Smooth muscle cell (in vitro differentiated cells): ENCODE measurements around the gene DNAJA2. TPM values are rescaled to one million over a fixed set of nuclear protein-coding genes. Genes with fewer than 3 reads are reported as not detected.

Source experiments
- DNase-seq: peaks from one replicate; lab custom pipeline; 2025; ENCODE audit not compliant: unreplicated experiment; lab: John Stamatoyannopoulos, UW
- H2AFZ ChIP-seq: fragments of 200-600 bp; sonication (generic); 2 replicates; pipeline ENCODE4 v1.6.0; 2016; ENCODE audit warnings: antibody characterized with exemption, low read depth, mild to moderate bottlenecking
- H3F3A ChIP-seq: fragments of 200-600 bp; sonication (generic); 2 replicates; pipeline ENCODE4 v1.6.0; 2017; ENCODE audit warnings: antibody characterized with exemption, low read depth
- H3K27ac ChIP-seq: fragments of 200-600 bp; sonication (generic); 2 replicates; pipeline ENCODE4 v1.5.1; 2016; ENCODE audit warnings: low read depth, mild to moderate bottlenecking
- H3K27me3 ChIP-seq: fragments of 200-600 bp; sonication (generic); 2 replicates; pipeline ENCODE4 v1.6.1; 2016; ENCODE audit warnings: low read depth, mild to moderate bottlenecking
- H3K36me3 ChIP-seq: fragments of 200-600 bp; sonication (generic); 2 replicates; pipeline ENCODE4 v1.5.1; 2016; ENCODE audit warnings: low read depth
- H3K4me1 ChIP-seq: fragments of 200-600 bp; sonication (generic); 2 replicates; pipeline ENCODE4 v1.5.1; 2016; ENCODE audit warnings: low read depth
- H3K4me2 ChIP-seq: fragments of 200-600 bp; sonication (generic); 2 replicates; pipeline ENCODE4 v1.6.0; 2016; ENCODE audit warnings: mild to moderate bottlenecking
- H3K4me3 ChIP-seq: fragments of 200-600 bp; sonication (generic); 2 replicates; pipeline ENCODE4 v1.5.1; 2016; ENCODE audit warnings: mild to moderate bottlenecking
- H3K79me2 ChIP-seq: fragments of 200-600 bp; sonication (generic); 2 replicates; pipeline ENCODE4 v1.6.0; 2016; ENCODE audit warnings: low read depth, mild to moderate bottlenecking
- H3K9ac ChIP-seq: fragments of 200-600 bp; sonication (generic); 2 replicates; pipeline ENCODE4 v1.6.0; 2016; ENCODE audit warnings: low read depth
- H3K9me3 ChIP-seq: fragments of 200-600 bp; sonication (generic); replicated peaks from 2 replicates; pipeline ENCODE4 v1.5.1; 2016; ENCODE audit warnings: low read depth
- H4K20me1 ChIP-seq: fragments of 200-600 bp; sonication (generic); 2 replicates; pipeline ENCODE4 v1.6.0; 2016; ENCODE audit warnings: low read depth
- CTCF ChIP-seq: fragments of 200-600 bp; sonication (generic); IDR thresholded peaks from 2 replicates; pipeline ENCODE4 v1.5.1; 2017; ENCODE audit warnings: borderline replicate concordance, mild to moderate bottlenecking, antibody characterized with exemption; ENCODE audit not compliant: insufficient read depth, poor library complexity, severe bottlenecking
- WGBS: methylation state at CpG from one replicate; pipeline ENCODE4 v1.1.7; 2016; ENCODE audit warnings: low lambda C conversion rate; 5-methylcytosine and 5-hydroxymethylcytosine counted together
- polyA plus RNA-seq: library from polyadenylated mRNA; unstranded; fragments of >200 nt; fragmentation: Nextera tagmentation; extraction: Ambion mirVana; gene quantifications from 2 replicates; pipeline ENCODE4 v1.2.1, GENCODE V29; 2016
- total RNA-seq: library from RNA; depleted of rRNA; stranded (reverse); fragments of >200 nt; gene quantifications from 2 replicates; pipeline ENCODE4 v1.2.3, GENCODE V29; 2014

DNAJA2 gene
- total and polyA plus RNA-seq, 2 experiments from 2014 or later = 36.4 to 52.2 TPM

GRCh38 chr16:46982335-46982734, 8.9 kb upstream of the DNAJA2 start:
- H4K20me1 ChIP-seq = no peaks in the 10 kb centered on the region
- H3K4me2 ChIP-seq = no peak overlapping the region
- no peak overlapping the region for H3K27ac ChIP-seq
- no peaks in the 10 kb centered on the region for H3K79me2 ChIP-seq
- DNase-seq = no peak
- no peaks in the 10 kb centered on the region for H3K27me3 ChIP-seq
- no peaks in the 10 kb centered on the region for H3K9me3 ChIP-seq
- H3K36me3 ChIP-seq = no peaks in the 10 kb centered on the region
- H3F3A ChIP-seq = no peaks in the 10 kb centered on the region
- 94% methylated on average over 4 of the region's 4 CpGs for WGBS
- TF ChIP-seq CTCF = no peak
- H3K9ac ChIP-seq = no peak overlapping the region
- H2AFZ ChIP-seq = no peak overlapping the region
- no peak overlapping the region for H3K4me3 ChIP-seq
- no peaks in the 10 kb centered on the region for H3K4me1 ChIP-seq

GRCh38 chr16:46980926-46981325, 7.5 kb upstream of the DNAJA2 start:
- 95% methylated on average over 1 of the region's 1 CpG for WGBS
- no peak for DNase-seq

GRCh38 chr16:46976550-46976949, 3.1 kb upstream of the DNAJA2 start:
- peaks cover 14% of the 10 kb centered on the region for H4K20me1 ChIP-seq
- peaks cover 11% of the 10 kb centered on the region for H3K4me1 ChIP-seq
- H3K9ac ChIP-seq = no peak overlapping the region
- H2AFZ ChIP-seq = no peak overlapping the region
- H3F3A ChIP-seq = no peaks in the 10 kb centered on the region
- H3K4me3 ChIP-seq = no peak overlapping the region
- H3K27me3 ChIP-seq = no peaks in the 10 kb centered on the region
- no peak for DNase-seq
- H3K36me3 ChIP-seq = no peaks in the 10 kb centered on the region
- no peak for TF ChIP-seq CTCF
- H3K9me3 ChIP-seq = no peaks in the 10 kb centered on the region
- H3K27ac ChIP-seq = no peak overlapping the region
- 85% methylated on average over 4 of the region's 4 CpGs for WGBS
- no peak overlapping the region for H3K4me2 ChIP-seq
- H3K79me2 ChIP-seq = peaks cover 15% of the 10 kb centered on the region

More at GRCh38 chr16:46980926-46981325, 7.5 kb upstream of the DNAJA2 start:
- H3K4me2 ChIP-seq = no peak overlapping the region
- no peaks in the 10 kb centered on the region for H3K4me1 ChIP-seq
- H3K79me2 ChIP-seq = no peaks in the 10 kb centered on the region
- no peaks in the 10 kb centered on the region for H3K36me3 ChIP-seq
- no peaks in the 10 kb centered on the region for H4K20me1 ChIP-seq
- no peaks in the 10 kb centered on the region for H3F3A ChIP-seq
- no peak overlapping the region for H3K27ac ChIP-seq
- no peak overlapping the region for H3K4me3 ChIP-seq
- no peak for TF ChIP-seq CTCF
- no peak overlapping the region for H3K9ac ChIP-seq
- H2AFZ ChIP-seq = no peak overlapping the region
- H3K27me3 ChIP-seq = no peaks in the 10 kb centered on the region
- no peaks in the 10 kb centered on the region for H3K9me3 ChIP-seq

GRCh38 chr16:46975908-46976470, 2.5 kb upstream of the DNAJA2 start:
- no peak overlapping the region for H2AFZ ChIP-seq
- H3K4me1 ChIP-seq = peaks cover 14% of the 10 kb centered on the region
- no peak overlapping the region for H3K27ac ChIP-seq
- H3K9me3 ChIP-seq = no peaks in the 10 kb centered on the region
- no peak overlapping the region for H3K4me3 ChIP-seq
- no peak for DNase-seq
- H3F3A ChIP-seq = no peaks in the 10 kb centered on the region
- TF ChIP-seq CTCF = no peak
- 92% methylated on average over 4 of the region's 4 CpGs for WGBS
- no peaks in the 10 kb centered on the region for H3K36me3 ChIP-seq
- peaks cover 20% of the 10 kb centered on the region for H4K20me1 ChIP-seq
- peaks cover 20% of the 10 kb centered on the region for H3K79me2 ChIP-seq
- no peak overlapping the region for H3K4me2 ChIP-seq
- no peak overlapping the region for H3K9ac ChIP-seq
- no peaks in the 10 kb centered on the region for H3K27me3 ChIP-seq
